ENCODE results near the gene UGT3A2. TPM values are rescaled to one million over a fixed set of nuclear protein-coding genes. Genes with fewer than 3 reads are reported as not detected.
A peak's percentile ranks its signal among the peaks of the same experiment; 100 is the strongest.

The UGT3A2 gene
- total RNA-seq, 1 donor from 2014 or later: 7.2 TPM

DNA sequence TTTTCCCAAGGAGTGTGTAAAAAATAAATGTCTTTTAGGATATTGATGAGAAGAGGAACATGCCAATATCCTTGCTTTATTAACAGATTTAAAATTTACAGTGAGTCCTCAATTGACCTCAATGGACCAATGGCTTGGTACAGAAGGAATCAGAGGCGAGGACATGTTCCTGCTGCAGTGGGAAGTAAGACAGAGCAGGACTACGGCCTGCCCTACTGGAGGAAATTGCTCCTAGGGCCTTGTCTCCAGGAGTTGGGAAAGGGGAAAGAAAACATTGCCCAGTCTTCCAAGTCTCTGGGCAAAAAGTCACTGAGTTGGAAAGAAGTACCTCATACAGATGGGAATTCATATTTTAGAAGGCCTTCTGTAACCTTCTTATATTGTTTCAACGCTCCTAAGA is 33.1 kb upstream of the UGT3A2 start:
- Mint-ChIP-seq H3K4me3 (ENCODE audit: unreplicated experiment) (no peak overlapping the region), H3K27ac (ENCODE audit: unreplicated experiment) (no peak overlapping the region), H3K9me3 (ENCODE audit: unreplicated experiment) (no peaks in the 10 kb centered on the region), H3K4me1 (ENCODE audit: unreplicated experiment) (no peaks in the 10 kb centered on the region), H3K27me3 (ENCODE audit: unreplicated experiment) (no peaks in the 10 kb centered on the region), H3K36me3 (ENCODE audit: low read depth, unreplicated experiment) (no peaks in the 10 kb centered on the region)
- TF ChIP-seq, protein P1, sequence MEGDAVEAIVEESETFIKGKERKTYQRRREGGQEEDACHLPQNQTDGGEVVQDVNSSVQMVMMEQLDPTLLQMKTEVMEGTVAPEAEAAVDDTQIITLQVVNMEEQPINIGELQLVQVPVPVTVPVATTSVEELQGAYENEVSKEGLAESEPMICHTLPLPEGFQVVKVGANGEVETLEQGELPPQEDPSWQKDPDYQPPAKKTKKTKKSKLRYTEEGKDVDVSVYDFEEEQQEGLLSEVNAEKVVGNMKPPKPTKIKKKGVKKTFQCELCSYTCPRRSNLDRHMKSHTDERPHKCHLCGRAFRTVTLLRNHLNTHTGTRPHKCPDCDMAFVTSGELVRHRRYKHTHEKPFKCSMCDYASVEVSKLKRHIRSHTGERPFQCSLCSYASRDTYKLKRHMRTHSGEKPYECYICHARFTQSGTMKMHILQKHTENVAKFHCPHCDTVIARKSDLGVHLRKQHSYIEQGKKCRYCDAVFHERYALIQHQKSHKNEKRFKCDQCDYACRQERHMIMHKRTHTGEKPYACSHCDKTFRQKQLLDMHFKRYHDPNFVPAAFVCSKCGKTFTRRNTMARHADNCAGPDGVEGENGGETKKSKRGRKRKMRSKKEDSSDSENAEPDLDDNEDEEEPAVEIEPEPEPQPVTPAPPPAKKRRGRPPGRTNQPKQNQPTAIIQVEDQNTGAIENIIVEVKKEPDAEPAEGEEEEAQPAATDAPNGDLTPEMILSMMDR (IDR thresholded peaks at IDR 0.05; ENCODE audit: unreplicated experiment): no peak
- DNase-seq (ENCODE audit: low spot score): no peak

DNA sequence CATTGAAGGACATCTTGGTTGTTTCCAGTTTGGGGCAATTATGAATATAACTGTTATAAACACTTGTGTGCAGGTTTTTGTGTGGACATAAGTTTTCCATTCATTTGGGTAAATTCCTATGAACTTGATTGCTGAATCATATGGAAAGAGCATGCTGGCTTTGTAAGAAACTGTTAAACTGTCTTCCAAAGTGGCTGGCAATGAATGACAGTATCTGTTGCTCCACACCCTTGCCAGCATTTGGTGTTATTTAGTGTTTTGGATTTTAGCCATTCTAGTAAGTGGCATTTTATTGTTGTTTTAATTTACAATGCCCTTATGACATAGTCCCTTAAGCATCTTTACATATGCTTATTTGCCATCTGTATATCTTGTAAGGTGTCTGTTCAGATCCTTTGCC is 29.8 kb upstream of the UGT3A2 start:
- H3K4me3 Mint-ChIP-seq (ENCODE audit: unreplicated experiment): no peak overlapping the region
- H3K9me3 Mint-ChIP-seq (ENCODE audit: unreplicated experiment): no peaks in the 10 kb centered on the region
- no peaks in the 10 kb centered on the region for H3K36me3 Mint-ChIP-seq (ENCODE audit: low read depth, unreplicated experiment)
- TF ChIP-seq, protein P1 (IDR thresholded peaks at IDR 0.05; ENCODE audit: unreplicated experiment): no peak
- no peak overlapping the region for H3K27ac Mint-ChIP-seq (ENCODE audit: unreplicated experiment)
- DNase-seq (ENCODE audit: low spot score): no peak
- H3K27me3 Mint-ChIP-seq (ENCODE audit: unreplicated experiment): no peaks in the 10 kb centered on the region
- H3K4me1 Mint-ChIP-seq (ENCODE audit: unreplicated experiment): no peaks in the 10 kb centered on the region

DNA sequence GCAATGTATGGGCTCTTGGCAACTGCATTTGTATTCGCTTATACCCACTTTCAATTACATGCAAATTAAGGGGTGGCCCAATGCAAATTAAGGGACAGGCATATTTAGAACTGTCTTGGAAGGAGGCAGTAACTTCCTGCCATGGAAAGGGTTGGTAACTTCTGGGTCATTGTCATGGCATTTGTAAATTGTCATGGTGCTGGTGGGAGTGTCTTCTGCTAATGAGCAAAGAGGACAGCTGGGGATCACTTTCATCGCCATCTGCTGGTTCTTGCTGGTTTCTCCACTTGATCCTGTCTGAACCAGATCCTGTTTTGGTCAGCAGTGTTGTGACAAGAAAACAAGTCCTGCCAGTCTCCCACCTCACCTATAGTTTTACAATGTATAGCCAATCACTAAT is 23.3 kb upstream of the UGT3A2 start:
- no peaks in the 10 kb centered on the region for H3K36me3 Mint-ChIP-seq (ENCODE audit: low read depth, unreplicated experiment)
- H3K4me3 Mint-ChIP-seq (ENCODE audit: unreplicated experiment): no peak overlapping the region
- DNase-seq (ENCODE audit: low spot score): peak; percentile 48
- peak overlapping the region; percentile 2 for H3K27ac Mint-ChIP-seq (ENCODE audit: unreplicated experiment)
- no peaks in the 10 kb centered on the region for H3K4me1 Mint-ChIP-seq (ENCODE audit: unreplicated experiment)
- H3K27me3 Mint-ChIP-seq (ENCODE audit: unreplicated experiment): no peaks in the 10 kb centered on the region
- no peaks in the 10 kb centered on the region for H3K9me3 Mint-ChIP-seq (ENCODE audit: unreplicated experiment)
- TF ChIP-seq, protein P1 (IDR thresholded peaks at IDR 0.05; ENCODE audit: unreplicated experiment): peak; percentile 24

DNA sequence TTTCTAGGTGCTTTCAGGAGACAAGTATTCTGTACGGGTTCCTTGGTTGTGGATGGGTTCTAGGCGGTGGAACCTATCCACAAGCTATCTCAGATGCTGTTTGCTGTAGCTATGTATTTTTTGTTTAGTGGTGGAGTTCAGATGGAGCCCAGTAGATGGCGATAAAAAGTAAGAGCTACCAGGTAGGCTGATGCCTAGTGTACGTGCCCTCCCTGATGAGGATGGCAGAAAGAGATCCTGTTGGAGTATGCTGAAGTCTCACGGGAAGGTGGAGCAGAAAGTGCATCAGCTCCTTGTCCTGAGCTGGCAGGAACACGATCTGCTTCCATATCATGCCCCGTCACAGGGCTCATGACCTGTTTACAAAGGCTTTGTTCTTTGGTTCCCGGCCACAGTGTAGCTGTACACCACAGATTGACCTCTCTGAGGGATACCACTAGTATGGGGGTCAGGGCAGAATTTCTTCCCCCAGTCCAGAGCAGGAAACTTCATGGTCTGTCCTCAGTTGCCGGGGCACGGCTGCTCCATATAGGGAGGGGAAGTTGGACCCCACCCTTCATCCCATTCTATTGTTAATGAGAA is 12.6 kb upstream of the UGT3A2 start:
- DNase-seq (ENCODE audit: low spot score): peak; percentile 44
- TF ChIP-seq, protein P1 (IDR thresholded peaks at IDR 0.05; ENCODE audit: unreplicated experiment): peak; percentile 52
- H3K9me3 Mint-ChIP-seq (ENCODE audit: unreplicated experiment): no peaks in the 10 kb centered on the region
- no peaks in the 10 kb centered on the region for H3K4me1 Mint-ChIP-seq (ENCODE audit: unreplicated experiment)
- no peak overlapping the region for H3K4me3 Mint-ChIP-seq (ENCODE audit: unreplicated experiment)
- peaks cover 1% of the 10 kb centered on the region for H3K27me3 Mint-ChIP-seq (ENCODE audit: unreplicated experiment)
- H3K36me3 Mint-ChIP-seq (ENCODE audit: low read depth, unreplicated experiment): no peaks in the 10 kb centered on the region
- H3K27ac Mint-ChIP-seq (ENCODE audit: unreplicated experiment): no peak overlapping the region

DNA sequence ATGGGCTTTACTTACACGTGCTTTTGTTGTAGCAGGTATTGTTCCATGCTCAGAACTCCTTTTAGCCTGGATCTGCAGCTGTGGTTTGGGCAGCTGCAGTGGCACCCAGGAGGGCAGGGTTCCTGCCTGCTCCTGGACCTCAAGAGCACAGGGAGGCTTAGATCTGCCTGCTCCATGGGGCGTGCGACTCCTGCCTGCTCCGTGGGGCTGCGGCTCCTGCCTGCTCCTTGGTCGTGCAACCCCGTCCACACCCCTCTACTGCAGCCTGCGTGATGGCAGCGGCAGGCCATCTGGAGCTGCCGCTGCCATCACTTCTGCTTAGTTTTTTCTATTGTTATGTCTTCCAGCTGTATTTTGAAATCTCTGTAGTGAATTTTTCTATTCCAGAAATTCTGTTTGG is 11.7 kb upstream of the UGT3A2 start:
- H3K4me3 Mint-ChIP-seq (ENCODE audit: unreplicated experiment): no peak overlapping the region
- no peak for DNase-seq (ENCODE audit: low spot score)
- TF ChIP-seq, protein P1 (IDR thresholded peaks at IDR 0.05; ENCODE audit: unreplicated experiment): no peak
- no peaks in the 10 kb centered on the region for H3K36me3 Mint-ChIP-seq (ENCODE audit: low read depth, unreplicated experiment)
- H3K9me3 Mint-ChIP-seq (ENCODE audit: unreplicated experiment): no peaks in the 10 kb centered on the region
- H3K27me3 Mint-ChIP-seq (ENCODE audit: unreplicated experiment): peaks cover 1% of the 10 kb centered on the region
- no peaks in the 10 kb centered on the region for H3K4me1 Mint-ChIP-seq (ENCODE audit: unreplicated experiment)
- H3K27ac Mint-ChIP-seq (ENCODE audit: unreplicated experiment): no peak overlapping the region

Data from endothelial cell (in vitro differentiated cells).